WI38 (cell line): ENCODE data around the gene RASSF6.
A peak's percentile ranks its signal among the peaks of the same experiment; 100 is the strongest.
"Not testable (repeated sequence)": the region's sequence is repeated elsewhere in the genome, so short reads cannot be mapped to it uniquely, and the experiment has no call there.

Experiments used
- H3K4me3 ChIP-seq: 2 replicates; pipeline ENCODE4 v1.5.1; 2011; ENCODE audit warnings: low read depth, mild to moderate bottlenecking, control low read depth, low read length
- CTCF ChIP-seq: IDR thresholded peaks from 2 replicates; pipeline ENCODE4 v1.5.1; 2012; ENCODE audit warnings: low read depth, mild to moderate bottlenecking, control low read depth, low read length

RASSF6 gene

GRCh38 chr4:73620115-73620792 lies at the start of gene RASSF6:
RASSF6 (minus strand) TSS chr4:73620436; CDS start chr4:73611795, 8,641 bp downstream.
- 0 out of 2 replicates have a peak within 1 kb of the TSS, but pooled peaks have one; percentile 8 for H3K4me3 ChIP-seq

GRCh38 chr4:73669410-73670183 lies 49.4 kb upstream of the RASSF6 start:
- H3K4me3 ChIP-seq = no peak overlapping the region
- no peak for TF ChIP-seq CTCF

More at GRCh38 chr4:73620115-73620792, at the start of gene RASSF6:
- no peak for TF ChIP-seq CTCF

GRCh38 chr4:73668782-73669201 lies 48.6 kb upstream of the RASSF6 start:
- no peak for TF ChIP-seq CTCF
- no peak overlapping the region for H3K4me3 ChIP-seq

GRCh38 chr4:73665924-73666323 lies 45.7 kb upstream of the RASSF6 start:
- H3K4me3 ChIP-seq = not testable (repeated sequence)

- no peak for TF ChIP-seq CTCF
- H3K4me3 ChIP-seq = no peak overlapping the region
Observed at GRCh38 chr4:73664470-73664869, 44.2 kb upstream of the RASSF6 start.

- H3K4me3 ChIP-seq = no peak overlapping the region
- no peak for TF ChIP-seq CTCF
Observed at GRCh38 chr4:73663576-73663975, 43.3 kb upstream of the RASSF6 start.

GRCh38 chr4:73662709-73663546 lies 42.7 kb upstream of the RASSF6 start:
- H3K4me3 ChIP-seq = no peak overlapping the region
- TF ChIP-seq CTCF = peak; percentile 20
